ENCODE measurements around the gene HOXD12. TPM values are rescaled to one million over a fixed set of nuclear protein-coding genes. Genes with fewer than 3 reads are reported as not detected.

HOXD12 gene
- total RNA-seq, 1 donor from 2014 or later, result not detected

GRCh38 chr2:176094349-176094748 is 5.2 kb upstream of the HOXD12 start:
- TF ChIP-seq, protein P1, sequence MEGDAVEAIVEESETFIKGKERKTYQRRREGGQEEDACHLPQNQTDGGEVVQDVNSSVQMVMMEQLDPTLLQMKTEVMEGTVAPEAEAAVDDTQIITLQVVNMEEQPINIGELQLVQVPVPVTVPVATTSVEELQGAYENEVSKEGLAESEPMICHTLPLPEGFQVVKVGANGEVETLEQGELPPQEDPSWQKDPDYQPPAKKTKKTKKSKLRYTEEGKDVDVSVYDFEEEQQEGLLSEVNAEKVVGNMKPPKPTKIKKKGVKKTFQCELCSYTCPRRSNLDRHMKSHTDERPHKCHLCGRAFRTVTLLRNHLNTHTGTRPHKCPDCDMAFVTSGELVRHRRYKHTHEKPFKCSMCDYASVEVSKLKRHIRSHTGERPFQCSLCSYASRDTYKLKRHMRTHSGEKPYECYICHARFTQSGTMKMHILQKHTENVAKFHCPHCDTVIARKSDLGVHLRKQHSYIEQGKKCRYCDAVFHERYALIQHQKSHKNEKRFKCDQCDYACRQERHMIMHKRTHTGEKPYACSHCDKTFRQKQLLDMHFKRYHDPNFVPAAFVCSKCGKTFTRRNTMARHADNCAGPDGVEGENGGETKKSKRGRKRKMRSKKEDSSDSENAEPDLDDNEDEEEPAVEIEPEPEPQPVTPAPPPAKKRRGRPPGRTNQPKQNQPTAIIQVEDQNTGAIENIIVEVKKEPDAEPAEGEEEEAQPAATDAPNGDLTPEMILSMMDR (IDR thresholded peaks at IDR 0.05), result no peak
- Mint-ChIP-seq H3K9me3 (ENCODE audit: low read depth) (no peaks in the 10 kb centered on the region), H3K27ac (ENCODE audit: unreplicated experiment) (no peak overlapping the region), H3K27me3 (ENCODE audit: low read depth) (peaks cover 88% of the 10 kb centered on the region), H3K4me3 (ENCODE audit: unreplicated experiment) (no peak overlapping the region), H3K4me1 (ENCODE audit: low read depth) (peaks cover 29% of the 10 kb centered on the region), H3K36me3 (ENCODE audit: low read depth) (peaks cover 3% of the 10 kb centered on the region)
- no peak for DNase-seq (ENCODE audit: low spot score)

DNA sequence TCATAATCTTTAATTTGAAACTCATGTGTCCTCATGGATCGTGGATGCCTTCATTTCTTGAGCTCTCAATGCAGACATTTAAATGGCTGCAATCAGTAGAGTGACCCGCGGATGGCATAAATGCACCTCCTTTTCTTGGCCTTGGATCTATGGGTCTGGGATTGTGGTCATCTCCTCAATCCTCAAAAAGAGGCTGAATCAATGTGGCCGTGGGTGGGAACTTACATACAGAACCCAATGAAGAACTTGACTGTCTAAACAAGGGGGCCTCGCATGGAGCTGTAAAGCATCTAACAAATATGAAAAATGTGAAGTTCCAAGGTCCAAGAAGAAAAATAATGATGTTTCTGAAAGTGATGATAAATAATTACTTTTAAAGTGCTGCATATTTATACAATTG is 4.2 kb upstream of the HOXD12 start:
- Mint-ChIP-seq H3K36me3 (ENCODE audit: low read depth) (peaks cover 3% of the 10 kb centered on the region), H3K27ac (ENCODE audit: unreplicated experiment) (no peak overlapping the region), H3K9me3 (ENCODE audit: low read depth) (no peaks in the 10 kb centered on the region), H3K4me1 (ENCODE audit: low read depth) (peaks cover 29% of the 10 kb centered on the region), H3K27me3 (ENCODE audit: low read depth) (peaks cover 85% of the 10 kb centered on the region), H3K4me3 (ENCODE audit: unreplicated experiment) (no peak overlapping the region)
- TF ChIP-seq, protein P1 (IDR thresholded peaks at IDR 0.05), result no peak
- no peak for DNase-seq (ENCODE audit: low spot score)

DNA sequence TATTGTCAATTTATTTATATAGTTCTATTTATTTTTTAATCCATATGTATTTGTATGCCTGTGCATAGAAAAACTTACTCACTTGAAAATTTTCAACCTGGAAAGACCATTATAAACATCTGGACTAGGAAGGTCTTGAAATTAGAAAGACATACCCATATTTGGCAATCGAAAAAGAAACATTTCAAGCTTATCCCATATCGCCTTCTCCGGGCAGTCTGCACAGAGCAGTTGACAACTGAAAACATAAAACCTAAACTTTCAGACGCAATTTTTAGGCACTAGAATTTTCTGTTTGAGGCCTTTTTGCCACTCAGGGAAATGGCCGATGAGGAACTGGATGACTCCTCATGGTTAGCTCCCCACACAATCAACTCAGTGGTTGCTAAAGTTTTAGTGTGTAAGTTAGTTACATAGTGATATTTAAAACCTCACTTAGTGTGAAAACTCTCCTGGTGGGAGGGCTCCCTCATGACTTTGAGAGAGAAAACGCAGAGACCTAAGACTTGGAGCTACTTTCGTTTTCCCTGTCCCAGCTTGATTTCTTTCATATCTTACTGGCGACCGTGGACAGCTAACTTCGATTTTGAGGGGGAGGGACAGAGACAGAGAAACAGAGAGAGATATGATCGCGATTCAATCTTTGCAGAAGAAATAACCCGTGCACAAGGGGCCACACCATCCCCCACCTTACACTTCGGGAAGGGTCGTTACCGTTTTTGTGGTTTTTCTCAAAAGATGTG is 3.2 kb upstream of the HOXD12 start:
- peaks cover 29% of the 10 kb centered on the region for H3K4me1 Mint-ChIP-seq (ENCODE audit: low read depth)
- no peaks in the 10 kb centered on the region for H3K9me3 Mint-ChIP-seq (ENCODE audit: low read depth)
- peak overlapping the region; percentile 68 for H3K4me3 Mint-ChIP-seq (ENCODE audit: unreplicated experiment)
- no peak for DNase-seq (ENCODE audit: low spot score)
- TF ChIP-seq, protein P1 (IDR thresholded peaks at IDR 0.05), result no peak
- peaks cover 3% of the 10 kb centered on the region for H3K36me3 Mint-ChIP-seq (ENCODE audit: low read depth)
- H3K27ac Mint-ChIP-seq (ENCODE audit: unreplicated experiment), result no peak overlapping the region
- peaks cover 85% of the 10 kb centered on the region for H3K27me3 Mint-ChIP-seq (ENCODE audit: low read depth)

GRCh38 chr2:176096986-176097819 is 2.4 kb upstream of the HOXD12 start:
- Mint-ChIP-seq H3K9me3 (ENCODE audit: low read depth) (no peaks in the 10 kb centered on the region), H3K27me3 (ENCODE audit: low read depth) (peaks cover 85% of the 10 kb centered on the region), H3K4me1 (ENCODE audit: low read depth) (peaks cover 22% of the 10 kb centered on the region), H3K27ac (ENCODE audit: unreplicated experiment) (no peak overlapping the region), H3K4me3 (ENCODE audit: unreplicated experiment) (peak overlapping the region; percentile 68), H3K36me3 (ENCODE audit: low read depth) (peaks cover 3% of the 10 kb centered on the region)
- TF ChIP-seq, protein P1 (IDR thresholded peaks at IDR 0.05), result peak; percentile 94
- peak; percentile 83 for DNase-seq (ENCODE audit: low spot score)

DNA sequence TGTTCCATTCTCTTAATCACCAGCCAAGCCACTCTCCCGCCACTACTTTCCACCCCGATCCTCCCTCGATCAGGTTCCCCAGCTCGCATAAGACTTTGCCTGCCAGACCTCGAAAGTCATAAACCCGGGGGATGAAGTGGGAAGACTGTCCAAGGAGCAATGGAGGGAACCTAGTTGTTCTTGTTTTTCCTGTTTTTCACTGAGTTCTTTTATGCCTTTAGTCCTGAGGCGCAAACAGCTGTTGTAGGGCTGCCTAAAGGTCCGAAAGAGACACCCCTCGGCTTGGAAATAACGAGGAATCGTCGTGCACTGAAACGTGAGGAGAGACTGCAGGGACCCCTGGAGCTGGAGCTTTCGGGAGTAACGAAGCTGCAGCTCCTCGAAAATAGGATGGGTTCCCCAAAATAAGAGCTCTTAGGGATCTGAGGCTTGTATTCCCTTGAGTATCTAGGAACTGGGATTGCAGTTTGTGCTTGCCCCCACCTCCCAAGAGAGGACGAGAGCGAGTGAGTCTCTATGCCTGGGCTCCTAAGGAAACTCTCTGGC is 1.7 kb upstream of the HOXD12 start:
- TF ChIP-seq, protein P1 (IDR thresholded peaks at IDR 0.05), result peak; percentile 65
- peaks cover 91% of the 10 kb centered on the region for H3K27me3 Mint-ChIP-seq (ENCODE audit: low read depth)
- peak overlapping the region; percentile 68 for H3K4me3 Mint-ChIP-seq (ENCODE audit: unreplicated experiment)
- no peak overlapping the region for H3K27ac Mint-ChIP-seq (ENCODE audit: unreplicated experiment)
- peaks cover 22% of the 10 kb centered on the region for H3K4me1 Mint-ChIP-seq (ENCODE audit: low read depth)
- H3K9me3 Mint-ChIP-seq (ENCODE audit: low read depth), result no peaks in the 10 kb centered on the region
- no peak for DNase-seq (ENCODE audit: low spot score)
- peaks cover 3% of the 10 kb centered on the region for H3K36me3 Mint-ChIP-seq (ENCODE audit: low read depth)

All from chondrocyte (in vitro differentiated cells).